ENCODE results near the gene ZMIZ1.

ZMIZ1 gene

GRCh38 chr10:79026341-79026761 lies 42.4 kb upstream of the ZMIZ1 start:
- Histone ChIP-seq H3K9me3 (ENCODE audit: control insufficient read depth, low read length) (no peaks in the 10 kb centered on the region), H2AFZ (ENCODE audit: low read depth, low read length) (no peak overlapping the region), H2BK15ac (ENCODE audit: low read depth, poor library complexity, severe bottlenecking) (no peak overlapping the region), H3K27me3 (ENCODE audit: control insufficient read depth in 1 of 2, insufficient read depth in 1 of 2, low read length in 2 of 2) (peaks cover 10 to 44% of the 10 kb centered on the region in 2 experiments), H4K91ac (ENCODE audit: low read length) (peak overlapping the region; percentile 43), H2AK5ac (ENCODE audit: low read length, severe bottlenecking) (no peak overlapping the region), H3K9ac (ENCODE audit: low read length) (no peak overlapping the region), H3K4me3 (ENCODE audit: insufficient read depth in 1 of 2, low read depth in 1 of 2, low read length in 2 of 2) (no peak overlapping the region), H2BK12ac (ENCODE audit: low read length in 2 of 2) (no peak overlapping the region), H2BK120ac (ENCODE audit: low read depth, low read length) (no peak overlapping the region), H4K8ac (ENCODE audit: low read length) (no peak overlapping the region), H3K4me2 (ENCODE audit: low read length, poor library complexity, severe bottlenecking) (no peak overlapping the region), H3K79me1 (replicated peaks; ENCODE audit: low read length, poor library complexity, severe bottlenecking) (no peaks in the 10 kb centered on the region), H3K4me1 (ENCODE audit: control insufficient read depth, insufficient read depth, low read depth, low read length) (peaks cover 5% of the 10 kb centered on the region), H3K14ac (ENCODE audit: low read length in 2 of 2) (no peak overlapping the region), H2BK5ac (ENCODE audit: low read depth, low read length, poor library complexity, severe bottlenecking) (no peak overlapping the region), H3K18ac (ENCODE audit: low read depth in 1 of 2, low read length in 2 of 2) (no peak overlapping the region), H3K27ac (ENCODE audit: low read length, poor library complexity, severe bottlenecking) (no peak overlapping the region), H3K36me3 (ENCODE audit: control insufficient read depth in 1 of 2, insufficient read depth in 2 of 2, low read depth in 1 of 2, low read length in 2 of 2) (no peaks in the 10 kb centered on the region), H3K4ac (ENCODE audit: low read depth in 1 of 2, low read length in 2 of 2) (no peak overlapping the region), H3K23ac (ENCODE audit: low read length in 2 of 2) (no peak overlapping the region)
- DNase-seq = no peak
- 88% methylated on average over 11 of the region's 11 CpGs for WGBS

- no peak overlapping the region for H3K4me2 ChIP-seq (ENCODE audit: low read length, poor library complexity, severe bottlenecking)
- WGBS = 93% methylated on average over 3 of the region's 3 CpGs
- H3K79me1 ChIP-seq (replicated peaks; ENCODE audit: low read length, poor library complexity, severe bottlenecking) = no peaks in the 10 kb centered on the region
Observed at GRCh38 chr10:79026806-79027146, 42.0 kb upstream of the ZMIZ1 start.

GRCh38 chr10:79027147-79028055 lies 41.4 kb upstream of the ZMIZ1 start:
- no peak overlapping the region for H2BK120ac ChIP-seq (ENCODE audit: low read depth, low read length)
- H2AFZ ChIP-seq (ENCODE audit: low read depth, low read length) = no peak overlapping the region
- H4K8ac ChIP-seq (ENCODE audit: low read length) = peak overlapping the region; percentile 19
- H2AK5ac ChIP-seq (ENCODE audit: low read length, severe bottlenecking) = no peak overlapping the region
- no peak overlapping the region for H3K4me2 ChIP-seq (ENCODE audit: low read length, poor library complexity, severe bottlenecking)
- H4K91ac ChIP-seq (ENCODE audit: low read length) = peak overlapping the region; percentile 16
- H2BK15ac ChIP-seq (ENCODE audit: low read depth, poor library complexity, severe bottlenecking) = no peak overlapping the region
- no peak overlapping the region for H3K23ac ChIP-seq (ENCODE audit: low read length in 2 of 2)
- no peak overlapping the region for H3K4me3 ChIP-seq (ENCODE audit: insufficient read depth in 1 of 2, low read depth in 1 of 2, low read length in 2 of 2)
- DNase-seq = no peak
- peaks cover 10 to 44% of the 10 kb centered on the region in 2 experiments for H3K27me3 ChIP-seq (ENCODE audit: control insufficient read depth in 1 of 2, insufficient read depth in 1 of 2, low read length in 2 of 2)
- no peak overlapping the region for H2BK5ac ChIP-seq (ENCODE audit: low read depth, low read length, poor library complexity, severe bottlenecking)
- WGBS = 76% methylated on average over 15 of the region's 18 CpGs
- peaks cover 5% of the 10 kb centered on the region for H3K4me1 ChIP-seq (ENCODE audit: control insufficient read depth, insufficient read depth, low read depth, low read length)
- peak overlapping the region in 1 of 2 experiments; percentile 49 for H3K14ac ChIP-seq (ENCODE audit: low read length in 2 of 2)
- H3K18ac ChIP-seq (ENCODE audit: low read depth in 1 of 2, low read length in 2 of 2) = no peak overlapping the region
- no peak overlapping the region for H3K9ac ChIP-seq (ENCODE audit: low read length)
- H3K36me3 ChIP-seq (ENCODE audit: control insufficient read depth in 1 of 2, insufficient read depth in 2 of 2, low read depth in 1 of 2, low read length in 2 of 2) = no peaks in the 10 kb centered on the region
- no peaks in the 10 kb centered on the region for H3K9me3 ChIP-seq (ENCODE audit: control insufficient read depth, low read length)
- no peaks in the 10 kb centered on the region for H3K79me1 ChIP-seq (replicated peaks; ENCODE audit: low read length, poor library complexity, severe bottlenecking)
- no peak overlapping the region for H3K4ac ChIP-seq (ENCODE audit: low read depth in 1 of 2, low read length in 2 of 2)
- H2BK12ac ChIP-seq (ENCODE audit: low read length in 2 of 2) = no peak overlapping the region
- no peak overlapping the region for H3K27ac ChIP-seq (ENCODE audit: low read length, poor library complexity, severe bottlenecking)

More at GRCh38 chr10:79026806-79027146, 42.0 kb upstream of the ZMIZ1 start:
- H3K9ac ChIP-seq (ENCODE audit: low read length) = no peak overlapping the region
- H3K4me3 ChIP-seq (ENCODE audit: insufficient read depth in 1 of 2, low read depth in 1 of 2, low read length in 2 of 2) = no peak overlapping the region
- H3K18ac ChIP-seq (ENCODE audit: low read depth in 1 of 2, low read length in 2 of 2) = no peak overlapping the region
- DNase-seq = no peak
- no peak overlapping the region for H2BK120ac ChIP-seq (ENCODE audit: low read depth, low read length)
- no peak overlapping the region for H2AFZ ChIP-seq (ENCODE audit: low read depth, low read length)
- no peak overlapping the region for H4K8ac ChIP-seq (ENCODE audit: low read length)
- H3K36me3 ChIP-seq (ENCODE audit: control insufficient read depth in 1 of 2, insufficient read depth in 2 of 2, low read depth in 1 of 2, low read length in 2 of 2) = no peaks in the 10 kb centered on the region
- H3K27ac ChIP-seq (ENCODE audit: low read length, poor library complexity, severe bottlenecking) = no peak overlapping the region
- no peak overlapping the region for H2BK5ac ChIP-seq (ENCODE audit: low read depth, low read length, poor library complexity, severe bottlenecking)
- H3K9me3 ChIP-seq (ENCODE audit: control insufficient read depth, low read length) = no peaks in the 10 kb centered on the region
- H4K91ac ChIP-seq (ENCODE audit: low read length) = no peak overlapping the region
- no peak overlapping the region for H3K4ac ChIP-seq (ENCODE audit: low read depth in 1 of 2, low read length in 2 of 2)
- no peak overlapping the region for H2BK12ac ChIP-seq (ENCODE audit: low read length in 2 of 2)
- H3K4me1 ChIP-seq (ENCODE audit: control insufficient read depth, insufficient read depth, low read depth, low read length) = peaks cover 5% of the 10 kb centered on the region
- H3K27me3 ChIP-seq (ENCODE audit: control insufficient read depth in 1 of 2, insufficient read depth in 1 of 2, low read length in 2 of 2) = peaks cover 10 to 44% of the 10 kb centered on the region in 2 experiments
- no peak overlapping the region for H3K14ac ChIP-seq (ENCODE audit: low read length in 2 of 2)
- no peak overlapping the region for H2AK5ac ChIP-seq (ENCODE audit: low read length, severe bottlenecking)
- no peak overlapping the region for H2BK15ac ChIP-seq (ENCODE audit: low read depth, poor library complexity, severe bottlenecking)
- no peak overlapping the region for H3K23ac ChIP-seq (ENCODE audit: low read length in 2 of 2)

GRCh38 chr10:79028056-79028430 lies 40.7 kb upstream of the ZMIZ1 start:
- Histone ChIP-seq H3K79me1 (replicated peaks; ENCODE audit: low read length, poor library complexity, severe bottlenecking) (no peaks in the 10 kb centered on the region), H3K4me2 (ENCODE audit: low read length, poor library complexity, severe bottlenecking) (no peak overlapping the region), H4K91ac (ENCODE audit: low read length) (no peak overlapping the region), H2BK120ac (ENCODE audit: low read depth, low read length) (no peak overlapping the region), H3K9ac (ENCODE audit: low read length) (no peak overlapping the region), H3K27ac (ENCODE audit: low read length, poor library complexity, severe bottlenecking) (no peak overlapping the region), H3K36me3 (ENCODE audit: control insufficient read depth in 1 of 2, insufficient read depth in 2 of 2, low read depth in 1 of 2, low read length in 2 of 2) (no peaks in the 10 kb centered on the region), H2AK5ac (ENCODE audit: low read length, severe bottlenecking) (no peak overlapping the region), H2BK5ac (ENCODE audit: low read depth, low read length, poor library complexity, severe bottlenecking) (no peak overlapping the region), H3K18ac (ENCODE audit: low read depth in 1 of 2, low read length in 2 of 2) (no peak overlapping the region), H3K4ac (ENCODE audit: low read depth in 1 of 2, low read length in 2 of 2) (no peak overlapping the region), H3K27me3 (ENCODE audit: control insufficient read depth in 1 of 2, insufficient read depth in 1 of 2, low read length in 2 of 2) (peaks cover 10 to 44% of the 10 kb centered on the region in 2 experiments), H3K14ac (ENCODE audit: low read length in 2 of 2) (peak overlapping the region in 1 of 2 experiments; percentile 49), H2AFZ (ENCODE audit: low read depth, low read length) (no peak overlapping the region), H2BK12ac (ENCODE audit: low read length in 2 of 2) (no peak overlapping the region), H3K4me3 (ENCODE audit: insufficient read depth in 1 of 2, low read depth in 1 of 2, low read length in 2 of 2) (no peak overlapping the region), H3K4me1 (ENCODE audit: control insufficient read depth, insufficient read depth, low read depth, low read length) (peaks cover 5% of the 10 kb centered on the region), H4K8ac (ENCODE audit: low read length) (no peak overlapping the region), H3K9me3 (ENCODE audit: control insufficient read depth, low read length) (no peaks in the 10 kb centered on the region), H2BK15ac (ENCODE audit: low read depth, poor library complexity, severe bottlenecking) (no peak overlapping the region), H3K23ac (ENCODE audit: low read length in 2 of 2) (no peak overlapping the region)
- 63% methylated on average over 4 of the region's 4 CpGs for WGBS
- DNase-seq = no peak

Measured in mesenchymal stem cell (in vitro differentiated cells and primary cell).